ENCODE measurements around the gene SCN5A.
A peak's percentile ranks its signal among the peaks of the same experiment; 100 is the strongest.

SCN5A gene

GRCh38 chr3:38532529-38532928 lies 117.0 kb downstream of the SCN5A start:
- DNase-seq = no peak

- no peak for DNase-seq
Measured at GRCh38 chr3:38528457-38528856, 121.0 kb downstream of the SCN5A start.

GRCh38 chr3:38526792-38527191 lies 122.7 kb downstream of the SCN5A start:
- no peak for DNase-seq

GRCh38 chr3:38524141-38524739 lies 125.2 kb downstream of the SCN5A start:
- no peak for DNase-seq

- DNase-seq = no peak
Measured at GRCh38 chr3:38522002-38522401, 127.5 kb downstream of the SCN5A start.

- DNase-seq = peak; percentile 62 to 69
Measured at GRCh38 chr3:38521391-38521987, 128.0 kb downstream of the SCN5A start.

- DNase-seq = no peak
Measured at GRCh38 chr3:38519651-38520050, 129.8 kb downstream of the SCN5A start.

DNA sequence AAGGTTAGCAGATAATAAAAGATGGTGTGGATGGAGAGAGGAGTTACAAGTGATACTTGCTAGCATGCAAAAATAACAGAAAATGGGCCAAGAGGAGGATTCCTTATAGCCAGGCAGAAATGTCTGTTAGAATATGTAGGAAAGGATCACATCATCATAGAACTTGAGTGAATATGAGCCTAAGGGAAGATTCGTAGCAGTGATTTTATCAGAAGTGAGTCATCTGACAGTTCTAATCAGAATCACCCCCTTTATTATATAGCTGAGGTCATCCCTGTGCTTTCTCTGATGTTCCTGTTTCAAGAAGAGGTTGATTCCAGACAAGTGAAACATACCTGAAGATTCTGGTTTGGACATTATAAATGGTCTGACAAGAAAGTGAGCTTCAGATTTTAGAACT lies 130.5 kb downstream of the SCN5A start:
- DNase-seq = no peak

DNA sequence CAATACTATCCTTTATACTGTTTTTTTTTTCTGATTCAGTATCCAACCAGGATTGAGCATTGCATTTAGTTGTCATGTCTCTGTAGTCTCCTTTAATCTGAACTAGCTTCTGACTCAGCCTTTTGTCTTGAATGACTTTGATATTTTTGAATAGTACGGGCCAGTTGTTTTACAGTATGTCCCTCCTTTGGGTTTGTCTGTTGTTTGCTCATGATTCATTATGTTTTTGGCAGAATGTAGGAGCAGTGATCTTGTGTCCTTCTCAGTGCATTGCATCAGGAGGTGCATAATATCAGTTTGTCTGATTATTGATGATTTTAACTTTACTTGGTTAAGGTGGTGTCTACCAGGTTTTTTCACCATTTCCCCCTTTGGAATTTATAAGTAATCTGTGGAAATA lies 132.8 kb downstream of the SCN5A start:
- no peak for DNase-seq

GRCh38 chr3:38515367-38515766 lies 134.1 kb downstream of the SCN5A start:
- no peak for DNase-seq

- no peak for DNase-seq
Measured at GRCh38 chr3:38511546-38511945, 137.9 kb downstream of the SCN5A start.

- DNase-seq = no peak
Measured at GRCh38 chr3:38510631-38511030, 138.9 kb downstream of the SCN5A start.

DNA sequence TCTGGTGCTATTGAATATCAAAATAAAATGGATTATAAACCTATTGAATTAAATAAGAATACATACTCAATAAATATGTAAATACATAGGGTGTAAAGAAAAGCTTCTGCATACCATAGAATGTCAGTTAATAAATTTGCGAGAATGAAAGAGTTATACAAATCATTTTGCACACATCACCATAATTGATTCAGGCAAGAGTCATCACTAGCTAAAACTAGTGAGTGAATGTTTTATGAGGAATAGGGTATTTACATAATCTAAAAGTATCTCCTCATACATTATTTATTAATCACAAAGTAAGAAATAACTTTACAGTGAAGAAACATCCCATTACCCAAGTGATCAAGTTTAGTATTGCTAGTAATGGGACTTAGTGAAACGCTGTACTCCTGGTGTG lies 139.8 kb downstream of the SCN5A start:
- DNase-seq = no peak

GRCh38 chr3:38507120-38507519 lies 142.4 kb downstream of the SCN5A start:
- no peak for DNase-seq

DNA sequence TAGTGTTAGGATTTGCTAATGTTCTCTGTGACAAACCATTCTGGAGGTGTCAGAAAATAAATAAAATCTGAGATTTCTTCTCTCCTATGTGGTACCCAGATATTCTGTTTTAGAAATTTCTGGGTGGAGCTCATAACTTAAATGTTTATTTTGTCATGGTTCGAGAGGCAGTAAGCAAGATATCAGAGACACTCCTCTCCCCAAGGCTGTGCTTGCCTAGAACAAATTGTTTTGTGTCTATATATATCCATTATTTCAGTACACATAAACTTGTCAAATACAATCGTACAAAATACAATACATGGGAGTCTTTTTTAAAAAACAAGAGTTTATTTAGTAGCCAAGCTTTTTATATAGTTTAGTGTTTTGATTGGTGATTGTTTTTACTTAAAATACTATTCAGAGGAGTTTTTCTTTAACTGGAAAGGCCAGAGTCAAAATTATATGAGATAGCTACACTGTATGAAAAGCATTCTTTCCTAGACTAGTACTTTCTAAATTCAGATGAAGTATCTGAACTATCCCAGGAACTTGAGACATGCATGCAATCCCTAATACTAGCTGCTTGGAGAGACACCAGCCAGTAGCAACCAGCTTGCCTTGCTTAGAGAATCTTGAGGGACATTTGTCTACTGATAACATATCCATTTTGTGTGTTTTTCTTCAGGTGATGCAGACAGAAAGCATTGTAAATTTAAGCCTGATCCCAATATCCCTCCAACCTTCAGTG lies 148.6 kb downstream of the SCN5A start:
- DNase-seq = no peak

Measured in stimulated activated CD4-positive, alpha-beta T cell treated with anti-CD3 and anti-CD28 coated beads, Interleukin-2, amount 100 ng/mL, for 24 hours (primary cell).